CD4-positive, alpha-beta T cell treated with Interleukin-4 for 4 hours (primary cell): ENCODE data around the gene PARVB.

ENCODE experiments used
- DNase-seq: peaks from one replicate; pipeline ENCODE4 v3.0.0-alpha.2; 2020

Gene PARVB

GRCh38 chr22:44116755-44117684 lies 92.9 kb downstream of the PARVB start:
- DNase-seq, result no peak

GRCh38 chr22:44117746-44118145 lies 93.6 kb downstream of the PARVB start:
- no peak for DNase-seq

GRCh38 chr22:44118645-44119315 lies 94.7 kb downstream of the PARVB start:
- no peak for DNase-seq

GRCh38 chr22:44119669-44120313 lies 95.7 kb downstream of the PARVB start:
- DNase-seq, result no peak

GRCh38 chr22:44120314-44120704 lies 96.2 kb downstream of the PARVB start:
- no peak for DNase-seq

GRCh38 chr22:44125421-44125820 lies 101.3 kb downstream of the PARVB start:
- no peak for DNase-seq

GRCh38 chr22:44126807-44127206 lies 102.7 kb downstream of the PARVB start:
- no peak for DNase-seq

GRCh38 chr22:44127356-44127755 lies 103.3 kb downstream of the PARVB start:
- DNase-seq, result no peak

GRCh38 chr22:44128958-44129618 lies 105.0 kb downstream of the PARVB start:
- no peak for DNase-seq

GRCh38 chr22:44129619-44129976 lies 105.5 kb downstream of the PARVB start:
- no peak for DNase-seq

GRCh38 chr22:44130076-44130711 lies 106.1 kb downstream of the PARVB start:
- DNase-seq, result no peak

- DNase-seq, result no peak
These were observed 107.3 kb downstream of the PARVB start for GRCh38 chr22:44131412-44131811.

- no peak for DNase-seq
These were observed 108.0 kb downstream of the PARVB start for GRCh38 chr22:44131989-44132685.

GRCh38 chr22:44132724-44133123 lies 108.6 kb downstream of the PARVB start:
- no peak for DNase-seq

GRCh38 chr22:44133161-44133560 lies 109.1 kb downstream of the PARVB start:
- no peak for DNase-seq

GRCh38 chr22:44133901-44134571 lies 109.9 kb downstream of the PARVB start:
- no peak for DNase-seq

- no peak for DNase-seq
These were observed 112.0 kb downstream of the PARVB start for GRCh38 chr22:44136112-44136511.

GRCh38 chr22:44136786-44137185 lies 112.7 kb downstream of the PARVB start:
- no peak for DNase-seq

- DNase-seq, result no peak
These were observed 113.3 kb downstream of the PARVB start for GRCh38 chr22:44137415-44137814.

- no peak for DNase-seq
These were observed 115.7 kb downstream of the PARVB start for GRCh38 chr22:44139773-44140172.

- no peak for DNase-seq
These were observed 118.5 kb downstream of the PARVB start for GRCh38 chr22:44142421-44143104.
